Left ventricle myocardium inferior (tissue), 1 donor: ENCODE results near the gene TUBGCP3. TPM values are rescaled to one million over a fixed set of nuclear protein-coding genes. Genes with fewer than 3 reads are reported as not detected.

Source experiments
- DNase-seq: peaks from one replicate; pipeline ENCODE4 v3.0.0-alpha.2; 2020
- H3K27ac ChIP-seq: fragments of 200-600 bp; replicated peaks from 2 replicates; pipeline ENCODE4 v1.8.0; 2021
- H3K27me3 ChIP-seq: fragments of 200-600 bp; 2 replicates; pipeline ENCODE4 v1.8.0; 2021; ENCODE audit warnings: low read depth
- H3K36me3 ChIP-seq: fragments of 200-600 bp; 2 replicates; pipeline ENCODE4 v1.8.0; 2021
- H3K4me1 ChIP-seq: fragments of 200-600 bp; 2 replicates; pipeline ENCODE4 v1.8.0; 2021
- H3K4me3 ChIP-seq: fragments of 200-600 bp; 2 replicates; pipeline ENCODE4 v1.8.0; 2021; ENCODE audit warnings: mild to moderate bottlenecking, moderate library complexity
- H3K9me3 ChIP-seq: fragments of 200-600 bp; replicated peaks from 2 replicates; pipeline ENCODE4 v1.8.0; 2021
- CTCF ChIP-seq: fragments of 200-600 bp; IDR thresholded peaks from 2 replicates; pipeline ENCODE4 v1.8.0; 2021; ENCODE audit warnings: antibody characterized with exemption, mild to moderate bottlenecking, borderline replicate concordance
- intact Hi-C: fragments of 100-400 bp; cut with micrococcal nuclease; formaldehyde crosslinking; loops from one replicate; pipeline ENCODE4 v1.11.0; 2022
- total RNA-seq: library from RNA; stranded (reverse); fragmentation: NEBNext Ultra II Directional; extraction: Animal tissue kit (Norgen Biotek cat#: 25700); gene quantifications from one replicate; pipeline ENCODE4 v1.2.1, GENCODE V29; 2021
- donor health status: DM: no; HTN: yes; CAD: no; lungs with severe emphysema.

The TUBGCP3 gene
- total RNA-seq, 1 donor from 2014 or later = 16.7 TPM

DNA sequence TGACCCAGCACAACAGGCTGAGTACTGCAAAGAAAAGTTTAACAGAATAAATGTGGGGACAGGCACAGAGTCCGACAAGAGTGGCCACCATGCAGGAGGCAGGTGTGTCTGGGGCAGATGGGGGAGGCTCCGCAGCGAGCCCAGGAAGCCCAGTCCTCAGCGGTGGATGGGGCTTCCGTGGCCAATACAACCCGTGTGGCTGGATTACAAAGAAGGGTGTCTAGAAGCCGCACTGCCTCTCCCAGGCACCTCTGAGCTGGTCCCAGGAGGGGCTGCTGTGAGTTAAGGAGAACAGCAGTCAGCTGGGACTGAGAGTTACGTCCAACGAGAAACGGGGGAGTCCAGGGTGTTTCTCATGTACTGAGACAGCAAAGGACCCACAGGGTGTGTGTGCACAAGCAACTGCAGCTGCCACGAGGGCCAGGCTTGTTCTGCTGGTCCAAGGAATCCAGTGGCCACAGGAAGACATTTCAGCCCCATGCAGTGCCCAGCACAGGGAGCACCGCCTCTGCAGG lies 141.5 kb downstream of the TUBGCP3 start:
- Histone ChIP-seq H3K27me3 (peaks cover 86% of the 10 kb centered on the region), H3K4me3 (no peak overlapping the region), H3K9me3 (no peaks in the 10 kb centered on the region), H3K4me1 (peaks cover 5% of the 10 kb centered on the region), H3K36me3 (no peaks in the 10 kb centered on the region), H3K27ac (no peak overlapping the region)
- intact Hi-C loops = no loop called here
- no peak for DNase-seq
- TF ChIP-seq CTCF = no peak

GRCh38 chr13:112445411-112446271 lies 142.3 kb downstream of the TUBGCP3 start:
- peaks cover 86% of the 10 kb centered on the region for H3K27me3 ChIP-seq
- intact Hi-C loops = no loop called here

DNA sequence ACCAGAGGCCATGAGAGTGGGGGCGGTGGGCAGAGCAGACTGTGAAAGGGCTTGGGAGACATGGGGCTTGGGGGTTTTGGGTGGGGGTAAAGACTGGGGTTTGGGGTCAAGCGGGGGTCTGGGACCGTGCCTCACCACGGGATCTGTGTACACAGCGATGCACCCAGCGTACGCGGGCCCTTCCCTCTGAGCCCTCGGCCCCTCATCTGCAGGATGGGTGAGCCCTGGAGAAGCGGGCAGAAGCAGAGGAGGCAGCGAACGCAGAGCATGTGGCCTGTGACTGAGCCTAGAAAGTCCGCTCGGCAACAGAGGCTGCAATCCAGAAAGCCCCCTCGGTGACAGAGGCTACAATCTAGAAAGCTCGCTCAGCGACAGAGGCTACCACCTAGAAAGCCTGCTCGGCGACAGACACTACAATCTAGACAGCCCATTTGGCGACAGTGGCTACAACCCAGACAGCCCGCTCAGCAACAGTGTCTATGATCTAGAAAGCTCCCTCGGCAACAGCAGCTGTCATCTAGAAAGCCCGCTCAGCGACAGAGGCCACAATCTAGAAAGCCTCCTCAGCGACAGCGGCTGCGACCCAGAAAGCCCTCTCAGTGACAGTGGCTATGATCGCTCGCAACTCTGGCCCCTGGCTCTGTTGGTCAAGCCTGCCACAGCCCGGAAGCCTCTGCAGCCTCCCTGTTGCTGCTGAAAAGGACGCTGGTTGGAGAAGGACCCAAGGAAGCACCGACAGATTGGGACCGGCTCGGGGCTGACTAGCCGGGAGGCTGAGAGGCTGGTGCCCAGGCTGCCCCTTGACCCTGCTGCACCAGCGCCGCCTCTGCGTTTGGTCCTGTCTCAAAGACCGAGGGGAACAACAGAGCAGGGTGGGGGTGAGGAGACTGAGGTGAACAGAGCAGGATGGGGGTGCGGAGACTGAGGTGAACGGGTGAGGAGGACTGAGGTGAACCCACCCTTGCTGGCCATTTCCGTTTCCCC lies 143.2 kb downstream of the TUBGCP3 start:
- Histone ChIP-seq H3K4me1 (peaks cover 5% of the 10 kb centered on the region), H3K27ac (no peak overlapping the region), H3K36me3 (no peaks in the 10 kb centered on the region), H3K27me3 (peaks cover 92% of the 10 kb centered on the region), H3K9me3 (no peaks in the 10 kb centered on the region), H3K4me3 (no peak overlapping the region)
- TF ChIP-seq CTCF = no peak
- intact Hi-C loops = loop anchor here (5.0 kb wide), 1 partner anchor 972 kb away; no protein-coding TSS in a partner anchor
- DNase-seq = no peak

More at GRCh38 chr13:112445411-112446271, 142.3 kb downstream of the TUBGCP3 start:
- Histone ChIP-seq H3K27ac (no peak overlapping the region), H3K4me1 (peaks cover 5% of the 10 kb centered on the region), H3K36me3 (no peaks in the 10 kb centered on the region), H3K9me3 (no peaks in the 10 kb centered on the region), H3K4me3 (no peak overlapping the region)
- TF ChIP-seq CTCF = no peak
- DNase-seq = no peak

DNA sequence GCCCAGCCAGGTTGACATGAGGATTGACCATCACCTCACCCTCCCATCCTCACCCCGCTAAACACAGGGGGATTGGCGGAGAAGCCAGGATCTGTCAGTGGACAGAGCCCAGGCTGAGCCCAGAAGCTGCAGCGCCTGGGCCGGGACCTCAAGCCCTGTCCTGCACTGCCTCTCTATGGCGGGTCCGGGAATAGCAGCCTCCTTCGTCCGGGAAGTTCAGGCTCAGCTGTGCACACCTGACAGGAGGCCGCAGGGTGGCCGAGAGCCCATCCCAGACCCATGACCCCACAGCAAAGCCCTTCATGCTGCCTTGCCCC lies 144.0 kb downstream of the TUBGCP3 start:
- Histone ChIP-seq H3K27ac (no peak overlapping the region), H3K4me3 (no peak overlapping the region), H3K27me3 (peaks cover 98% of the 10 kb centered on the region), H3K4me1 (peaks cover 5% of the 10 kb centered on the region), H3K9me3 (peaks cover 4% of the 10 kb centered on the region), H3K36me3 (no peaks in the 10 kb centered on the region)
- peak; percentile 87 for TF ChIP-seq CTCF
- intact Hi-C loops = loop anchor here (5.0 kb wide), 1 partner anchor 972 kb away; no protein-coding TSS in a partner anchor
- peak; percentile 49 for DNase-seq
